ENCODE results near the gene ARSB. TPM values are rescaled to one million over a fixed set of nuclear protein-coding genes. Genes with fewer than 3 reads are reported as not detected.
A peak's percentile ranks its signal among the peaks of the same experiment; 100 is the strongest.

Gene ARSB
- polyA plus RNA-seq (2013): 11.9 and 12.0 TPM in 2 replicates

DNA sequence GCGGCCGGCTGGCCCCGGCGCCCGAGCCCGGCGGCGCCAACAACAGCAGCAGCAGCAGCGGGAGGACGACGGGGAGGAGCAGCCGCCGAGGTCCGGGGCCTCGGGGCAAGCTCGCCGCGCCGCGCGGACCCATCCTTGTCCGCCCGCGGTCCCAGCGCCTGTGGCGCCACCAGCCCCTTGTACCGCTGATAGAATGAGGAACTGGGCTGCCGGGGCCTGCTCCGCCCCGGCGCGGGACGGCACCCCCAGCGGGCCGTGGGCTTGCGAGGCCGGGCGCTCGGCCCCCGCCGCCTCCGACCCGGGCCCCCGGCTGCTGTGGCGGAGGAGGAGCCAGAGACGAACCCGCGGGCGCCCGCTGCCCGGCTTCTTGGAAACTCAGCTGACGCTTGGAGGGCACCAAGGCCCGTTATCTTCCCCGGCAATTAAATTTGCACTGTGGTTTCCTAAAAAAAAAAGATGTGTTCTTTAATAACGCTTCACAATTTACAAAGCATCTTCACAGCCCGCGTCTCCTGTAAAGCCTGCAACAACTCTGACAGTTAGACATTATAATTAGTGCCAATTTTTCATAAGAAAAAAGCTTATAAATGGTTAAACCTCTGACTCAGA, at the start of gene ARSB:
Gene ARSB, minus strand, starts transcription at position 195 of the 609 bp plus-strand sequence. Its CDS starts 62 bp downstream, at position 133.
- Histone ChIP-seq H3K27ac (ENCODE audit: low read depth, low read length) (peak within 1 kb of the TSS; percentile 92), H3K27me3 (ENCODE audit: insufficient read depth, low read length) (no peaks in the 10 kb centered on the region), H3K4me2 (ENCODE audit: low read length) (peak within 1 kb of the TSS; percentile 83), H2BK120ac (ENCODE audit: insufficient read depth, low read length, poor library complexity) (peak within 1 kb of the TSS; percentile 40), H3K4me3 (ENCODE audit: low read depth, low read length) (peak within 1 kb of the TSS; percentile 87), H4K8ac (ENCODE audit: low read depth, low read length) (peak within 1 kb of the TSS; percentile 78), H2BK5ac (ENCODE audit: low read depth, low read length, poor library complexity) (peak within 1 kb of the TSS; percentile 58), H4K12ac (ENCODE audit: low read depth, low read length) (peak within 1 kb of the TSS; percentile 90), H3K79me2 (ENCODE audit: control insufficient read depth, insufficient read depth, low read length, poor library complexity) (peaks cover 4% of the 10 kb centered on the region), H3K14ac (ENCODE audit: low read length) (peak within 1 kb of the TSS; percentile 74), H3K18ac (ENCODE audit: low read length) (peak within 1 kb of the TSS; percentile 63), H2BK12ac (ENCODE audit: low read length) (peak within 1 kb of the TSS; percentile 45), H2AK5ac (ENCODE audit: low read length) (no peak within 1 kb of the TSS), H3K23ac (ENCODE audit: low read length) (no peak within 1 kb of the TSS), H3K9ac (ENCODE audit: low read length) (peak within 1 kb of the TSS; percentile 84), H3K4me1 (ENCODE audit: control insufficient read depth in 1 of 2, insufficient read depth in 2 of 2, low read length in 2 of 2) (peaks cover 2 to 6% of the 10 kb centered on the region in 2 experiments), H4K91ac (ENCODE audit: low read depth, low read length) (peak within 1 kb of the TSS; percentile 88), H3K4ac (ENCODE audit: low read depth, low read length) (peak within 1 kb of the TSS; percentile 30), H3K79me1 (ENCODE audit: low read length) (peaks cover 9% of the 10 kb centered on the region), H3K36me3 (ENCODE audit: control insufficient read depth in 1 of 2, insufficient read depth in 2 of 2, low read length in 2 of 2) (no peaks in the 10 kb centered on the region), H3K9me3 (ENCODE audit: insufficient read depth, low read depth, low read length) (no peaks in the 10 kb centered on the region), H2AFZ (ENCODE audit: insufficient read depth, low read length, poor library complexity) (peak within 1 kb of the TSS; percentile 80)
- peak; percentile 66 to 72 for DNase-seq
- WGBS (ENCODE audit: extremely low coverage, insufficient coverage, insufficient read length): no CpG with 5 or more reads among the region's 57 CpGs

DNA sequence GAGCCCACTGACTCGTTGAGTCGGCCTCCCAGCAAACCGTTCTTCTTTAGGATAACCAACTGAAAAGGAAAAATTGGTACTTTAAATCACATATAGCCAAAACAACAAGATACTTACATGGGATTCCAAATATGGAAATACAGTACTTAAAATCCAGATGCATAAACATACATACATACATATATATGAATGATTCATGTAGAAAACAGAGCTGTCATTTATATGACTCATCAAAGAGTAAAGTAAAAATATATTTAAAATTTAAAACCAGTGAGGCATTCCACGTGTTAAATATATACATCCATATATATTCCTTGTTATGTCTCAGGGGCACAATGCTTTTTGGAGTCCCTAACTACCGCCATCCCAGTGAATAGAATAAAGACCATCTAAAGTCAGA, 47.7 kb upstream of the ARSB start:
- Histone ChIP-seq H3K27ac (ENCODE audit: low read depth, low read length) (no peak overlapping the region), H3K4me2 (ENCODE audit: low read length) (no peak overlapping the region), H4K91ac (ENCODE audit: low read depth, low read length) (no peak overlapping the region), H4K8ac (ENCODE audit: low read depth, low read length) (no peak overlapping the region), H3K79me2 (ENCODE audit: control insufficient read depth, insufficient read depth, low read length, poor library complexity) (no peaks in the 10 kb centered on the region), H3K23ac (ENCODE audit: low read length) (no peak overlapping the region), H3K4me3 (ENCODE audit: low read depth, low read length) (no peak overlapping the region), H4K12ac (ENCODE audit: low read depth, low read length) (no peak overlapping the region), H3K14ac (ENCODE audit: low read length) (no peak overlapping the region), H3K18ac (ENCODE audit: low read length) (no peak overlapping the region), H3K9me3 (ENCODE audit: insufficient read depth, low read depth, low read length) (peaks cover 1% of the 10 kb centered on the region), H3K4ac (ENCODE audit: low read depth, low read length) (no peak overlapping the region), H3K4me1 (ENCODE audit: control insufficient read depth in 1 of 2, insufficient read depth in 2 of 2, low read length in 2 of 2) (no peaks in the 10 kb centered on the region), H3K9ac (ENCODE audit: low read length) (no peak overlapping the region), H3K27me3 (ENCODE audit: insufficient read depth, low read length) (no peaks in the 10 kb centered on the region), H3K79me1 (ENCODE audit: low read length) (no peaks in the 10 kb centered on the region), H3K36me3 (ENCODE audit: control insufficient read depth in 1 of 2, insufficient read depth in 2 of 2, low read length in 2 of 2) (no peaks in the 10 kb centered on the region), H2BK120ac (ENCODE audit: insufficient read depth, low read length, poor library complexity) (no peak overlapping the region), H2BK12ac (ENCODE audit: low read length) (no peak overlapping the region), H2AFZ (ENCODE audit: insufficient read depth, low read length, poor library complexity) (no peak overlapping the region), H2BK5ac (ENCODE audit: low read depth, low read length, poor library complexity) (no peak overlapping the region), H2AK5ac (ENCODE audit: low read length) (no peak overlapping the region)
- DNase-seq: no peak
- no CpG with 5 or more reads among the region's 5 CpGs for WGBS (ENCODE audit: extremely low coverage, insufficient coverage, insufficient read length)

DNA sequence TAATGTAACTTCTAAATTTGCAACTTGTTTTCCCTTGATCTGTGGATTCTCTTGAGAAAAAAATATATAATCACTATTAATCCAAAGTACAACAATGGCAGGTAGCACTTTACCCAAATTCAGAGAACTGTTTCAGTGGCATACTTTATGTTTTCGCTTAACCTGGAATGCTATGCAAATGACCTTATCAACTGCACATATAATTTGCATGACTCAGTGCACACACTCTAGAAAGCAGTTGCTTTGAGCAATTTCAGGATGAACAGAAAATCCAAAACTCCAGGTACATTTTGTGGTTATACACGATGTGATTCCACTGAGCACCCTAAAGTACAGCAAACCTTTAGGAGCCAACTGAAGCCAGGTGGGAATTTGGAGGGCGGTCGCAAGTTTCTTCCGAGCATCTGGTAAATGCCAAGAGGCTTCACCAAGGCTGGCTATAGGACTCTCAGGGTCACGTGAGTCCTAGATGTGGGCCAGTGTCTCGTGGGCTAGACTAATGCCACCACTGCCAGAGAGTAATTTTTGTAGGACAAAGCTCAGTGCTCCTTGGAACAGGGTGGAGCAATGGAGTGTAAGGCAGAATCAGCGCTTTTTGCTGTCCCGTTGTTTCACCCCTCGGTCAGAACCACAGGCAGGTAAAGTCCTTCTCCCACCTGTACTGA, 47.1 kb upstream of the ARSB start:
- no peak overlapping the region for H2AFZ ChIP-seq (ENCODE audit: insufficient read depth, low read length, poor library complexity)
- no peak overlapping the region for H3K4me2 ChIP-seq (ENCODE audit: low read length)
- H3K4me3 ChIP-seq (ENCODE audit: low read depth, low read length): no peak overlapping the region
- no peak overlapping the region for H4K91ac ChIP-seq (ENCODE audit: low read depth, low read length)
- WGBS (ENCODE audit: extremely low coverage, insufficient coverage, insufficient read length): no CpG with 5 or more reads among the region's 10 CpGs
- no peak overlapping the region for H3K18ac ChIP-seq (ENCODE audit: low read length)
- H4K12ac ChIP-seq (ENCODE audit: low read depth, low read length): no peak overlapping the region
- H3K14ac ChIP-seq (ENCODE audit: low read length): no peak overlapping the region
- no peaks in the 10 kb centered on the region for H3K36me3 ChIP-seq (ENCODE audit: control insufficient read depth in 1 of 2, insufficient read depth in 2 of 2, low read length in 2 of 2)
- H3K79me2 ChIP-seq (ENCODE audit: control insufficient read depth, insufficient read depth, low read length, poor library complexity): no peaks in the 10 kb centered on the region
- no peaks in the 10 kb centered on the region for H3K79me1 ChIP-seq (ENCODE audit: low read length)
- no peaks in the 10 kb centered on the region for H3K4me1 ChIP-seq (ENCODE audit: control insufficient read depth in 1 of 2, insufficient read depth in 2 of 2, low read length in 2 of 2)
- no peak overlapping the region for H3K9ac ChIP-seq (ENCODE audit: low read length)
- no peak overlapping the region for H4K8ac ChIP-seq (ENCODE audit: low read depth, low read length)
- peak in 1 of 2 donors; percentile 51 for DNase-seq
- no peak overlapping the region for H2AK5ac ChIP-seq (ENCODE audit: low read length)
- H2BK5ac ChIP-seq (ENCODE audit: low read depth, low read length, poor library complexity): no peak overlapping the region
- H2BK12ac ChIP-seq (ENCODE audit: low read length): no peak overlapping the region
- H3K9me3 ChIP-seq (ENCODE audit: insufficient read depth, low read depth, low read length): peaks cover 1% of the 10 kb centered on the region
- H3K23ac ChIP-seq (ENCODE audit: low read length): no peak overlapping the region
- H2BK120ac ChIP-seq (ENCODE audit: insufficient read depth, low read length, poor library complexity): no peak overlapping the region
- no peaks in the 10 kb centered on the region for H3K27me3 ChIP-seq (ENCODE audit: insufficient read depth, low read length)
- H3K27ac ChIP-seq (ENCODE audit: low read depth, low read length): no peak overlapping the region
- no peak overlapping the region for H3K4ac ChIP-seq (ENCODE audit: low read depth, low read length)

DNA sequence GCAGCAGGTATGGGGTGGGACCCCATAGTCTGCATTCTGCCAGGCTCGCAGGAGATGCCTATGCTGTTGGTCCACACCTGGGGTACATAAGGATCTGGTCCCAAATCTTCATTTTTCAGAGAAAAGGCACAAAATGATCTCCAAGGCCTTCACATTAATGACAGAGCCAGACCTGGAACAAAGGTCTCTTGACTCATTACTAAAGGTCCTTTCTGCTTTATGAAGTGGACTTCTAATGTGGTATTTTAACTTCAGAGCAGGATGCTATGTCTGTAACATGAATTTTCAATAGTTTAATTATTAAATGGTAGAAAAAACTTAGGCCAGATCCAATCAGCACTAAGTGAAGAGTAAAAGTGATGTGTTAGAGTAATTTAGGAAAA, 46.4 kb upstream of the ARSB start:
- Histone ChIP-seq H3K4me2 (ENCODE audit: low read length) (no peak overlapping the region), H4K12ac (ENCODE audit: low read depth, low read length) (no peak overlapping the region), H2AFZ (ENCODE audit: insufficient read depth, low read length, poor library complexity) (no peak overlapping the region), H4K8ac (ENCODE audit: low read depth, low read length) (no peak overlapping the region), H4K91ac (ENCODE audit: low read depth, low read length) (no peak overlapping the region), H3K79me1 (ENCODE audit: low read length) (no peaks in the 10 kb centered on the region), H2BK12ac (ENCODE audit: low read length) (no peak overlapping the region), H2BK120ac (ENCODE audit: insufficient read depth, low read length, poor library complexity) (no peak overlapping the region), H3K4me3 (ENCODE audit: low read depth, low read length) (no peak overlapping the region), H3K9ac (ENCODE audit: low read length) (no peak overlapping the region), H3K36me3 (ENCODE audit: control insufficient read depth in 1 of 2, insufficient read depth in 2 of 2, low read length in 2 of 2) (no peaks in the 10 kb centered on the region), H2BK5ac (ENCODE audit: low read depth, low read length, poor library complexity) (no peak overlapping the region), H2AK5ac (ENCODE audit: low read length) (no peak overlapping the region), H3K79me2 (ENCODE audit: control insufficient read depth, insufficient read depth, low read length, poor library complexity) (no peaks in the 10 kb centered on the region), H3K27me3 (ENCODE audit: insufficient read depth, low read length) (no peaks in the 10 kb centered on the region), H3K27ac (ENCODE audit: low read depth, low read length) (no peak overlapping the region), H3K9me3 (ENCODE audit: insufficient read depth, low read depth, low read length) (peaks cover 1% of the 10 kb centered on the region), H3K4ac (ENCODE audit: low read depth, low read length) (no peak overlapping the region), H3K14ac (ENCODE audit: low read length) (no peak overlapping the region), H3K18ac (ENCODE audit: low read length) (no peak overlapping the region), H3K4me1 (ENCODE audit: control insufficient read depth in 1 of 2, insufficient read depth in 2 of 2, low read length in 2 of 2) (no peaks in the 10 kb centered on the region), H3K23ac (ENCODE audit: low read length) (no peak overlapping the region)
- DNase-seq: no peak
- WGBS (ENCODE audit: extremely low coverage, insufficient coverage, insufficient read length): no CpG with 5 or more reads among the region's 1 CpG

Data from trophoblast cell (in vitro differentiated cells and primary cell).